ENCODE results near the gene HNRNPA2B1.

HNRNPA2B1 gene

DNA sequence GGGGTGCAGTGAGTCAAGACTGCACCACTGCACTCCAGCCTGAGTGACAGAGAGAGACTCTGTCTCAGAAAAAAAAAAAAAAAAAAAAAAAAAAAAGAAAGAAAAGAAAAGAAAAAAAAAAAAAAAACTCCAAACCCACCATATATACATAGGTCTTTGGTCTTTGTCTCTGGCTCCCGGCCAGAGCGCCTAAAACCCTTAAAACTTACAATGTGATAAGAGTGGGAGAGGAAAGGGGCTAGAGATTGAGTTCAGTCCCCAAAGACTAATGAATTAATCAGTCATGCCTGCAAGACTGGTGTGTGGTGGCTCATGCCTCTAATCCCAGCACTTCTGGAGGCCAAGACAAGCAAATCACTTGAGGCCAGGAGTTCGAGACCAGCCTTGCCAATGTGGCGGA is 55.3 kb downstream of the HNRNPA2B1 start:
- Histone ChIP-seq H3K4me1 (ENCODE audit: control insufficient read depth, low read depth, low read length) (no peaks in the 10 kb centered on the region), H3K27me3 (ENCODE audit: insufficient read depth, low read length, poor library complexity) (no peaks in the 10 kb centered on the region), H3K4ac (ENCODE audit: low read depth, low read length) (no peak overlapping the region), H3K79me1 (ENCODE audit: low read length) (no peaks in the 10 kb centered on the region), H2BK120ac (ENCODE audit: low read depth, low read length) (no peak overlapping the region), H3K23ac (ENCODE audit: low read length) (no peak overlapping the region), H3K79me2 (ENCODE audit: control insufficient read depth, insufficient read depth, low read length) (no peaks in the 10 kb centered on the region), H4K8ac (ENCODE audit: low read depth, low read length) (no peak overlapping the region), H3K56ac (ENCODE audit: low read length) (no peak overlapping the region), H3K4me3 (ENCODE audit: low read length) (no peak overlapping the region), H2BK5ac (ENCODE audit: low read length) (no peak overlapping the region), H2AK5ac (ENCODE audit: low read length) (no peak overlapping the region), H3K9ac (ENCODE audit: low read length) (no peak overlapping the region), H3K18ac (ENCODE audit: low read length) (no peak overlapping the region), H3K36me3 (ENCODE audit: control insufficient read depth, insufficient read depth, low read length) (no peaks in the 10 kb centered on the region), H3K27ac (ENCODE audit: low read depth, low read length) (no peak overlapping the region), H4K5ac (ENCODE audit: low read length) (no peak overlapping the region), H2BK15ac (replicated peaks; ENCODE audit: low read depth) (no peak overlapping the region), H3K4me2 (ENCODE audit: low read length) (no peak overlapping the region)
- no peak for DNase-seq
- WGBS (ENCODE audit: extremely low coverage, insufficient coverage, low lambda C conversion rate) = no CpG with 5 or more reads among the region's 4 CpGs

GRCh38 chr7:26144184-26145080 is 56.1 kb downstream of the HNRNPA2B1 start:
- H2BK15ac ChIP-seq (replicated peaks; ENCODE audit: low read depth) = no peak overlapping the region
- no CpG with 5 or more reads among the region's 13 CpGs for WGBS (ENCODE audit: extremely low coverage, insufficient coverage, low lambda C conversion rate)
- H2BK120ac ChIP-seq (ENCODE audit: low read depth, low read length) = no peak overlapping the region
- no peak overlapping the region for H3K4ac ChIP-seq (ENCODE audit: low read depth, low read length)
- H3K27me3 ChIP-seq (ENCODE audit: insufficient read depth, low read length, poor library complexity) = no peaks in the 10 kb centered on the region
- no peak overlapping the region for H4K8ac ChIP-seq (ENCODE audit: low read depth, low read length)
- H3K23ac ChIP-seq (ENCODE audit: low read length) = no peak overlapping the region
- no peak overlapping the region for H3K18ac ChIP-seq (ENCODE audit: low read length)
- H3K79me1 ChIP-seq (ENCODE audit: low read length) = no peaks in the 10 kb centered on the region
- H3K4me3 ChIP-seq (ENCODE audit: low read length) = no peak overlapping the region
- DNase-seq = no peak
- H3K27ac ChIP-seq (ENCODE audit: low read depth, low read length) = no peak overlapping the region
- H2BK5ac ChIP-seq (ENCODE audit: low read length) = no peak overlapping the region
- H3K4me1 ChIP-seq (ENCODE audit: control insufficient read depth, low read depth, low read length) = no peaks in the 10 kb centered on the region
- no peak overlapping the region for H4K5ac ChIP-seq (ENCODE audit: low read length)
- H3K79me2 ChIP-seq (ENCODE audit: control insufficient read depth, insufficient read depth, low read length) = no peaks in the 10 kb centered on the region
- no peak overlapping the region for H2AK5ac ChIP-seq (ENCODE audit: low read length)
- no peak overlapping the region for H3K4me2 ChIP-seq (ENCODE audit: low read length)
- H3K9ac ChIP-seq (ENCODE audit: low read length) = no peak overlapping the region
- H3K36me3 ChIP-seq (ENCODE audit: control insufficient read depth, insufficient read depth, low read length) = no peaks in the 10 kb centered on the region
- H3K56ac ChIP-seq (ENCODE audit: low read length) = no peak overlapping the region

DNA sequence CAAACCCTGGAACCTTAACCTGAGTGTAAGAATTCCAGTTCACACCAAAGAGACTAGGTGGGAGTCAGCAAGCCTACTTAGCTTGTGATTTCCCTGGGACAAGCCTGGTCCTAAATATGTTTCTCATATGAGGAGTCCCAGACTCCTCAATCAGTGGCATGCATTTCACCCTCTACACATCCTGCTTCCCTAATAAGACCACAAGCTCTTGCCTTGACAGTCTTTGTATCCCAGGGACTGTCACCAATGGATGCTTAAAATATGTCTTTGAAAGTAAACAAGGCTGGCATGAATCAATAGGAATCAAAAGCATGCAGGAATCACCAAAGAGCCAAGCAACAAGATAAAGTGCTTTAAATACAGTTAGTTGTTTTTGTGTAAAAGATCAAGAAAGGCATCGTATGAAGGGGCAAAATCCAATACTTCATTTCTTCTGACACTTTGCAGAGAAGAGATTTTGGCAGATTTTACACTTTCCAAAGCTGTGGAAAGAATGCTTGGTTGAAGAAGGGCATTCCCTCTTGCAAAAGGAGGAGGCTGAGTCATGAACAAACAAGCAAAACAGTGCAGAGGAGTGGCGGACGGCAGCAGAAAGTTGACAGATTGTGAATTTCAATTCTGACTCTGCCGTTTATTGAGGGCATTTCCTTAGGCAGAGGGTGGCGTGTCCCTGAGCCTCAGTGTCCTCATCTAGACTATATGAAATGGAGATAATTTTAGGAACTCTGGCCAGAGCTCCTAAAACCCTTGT is 57.1 kb downstream of the HNRNPA2B1 start:
- H2BK15ac ChIP-seq (replicated peaks; ENCODE audit: low read depth) = no peak overlapping the region
- no peak overlapping the region for H3K4me2 ChIP-seq (ENCODE audit: low read length)
- no peak overlapping the region for H2BK120ac ChIP-seq (ENCODE audit: low read depth, low read length)
- no peak overlapping the region for H3K4ac ChIP-seq (ENCODE audit: low read depth, low read length)
- H3K27ac ChIP-seq (ENCODE audit: low read depth, low read length) = no peak overlapping the region
- H3K79me1 ChIP-seq (ENCODE audit: low read length) = no peaks in the 10 kb centered on the region
- H3K4me1 ChIP-seq (ENCODE audit: control insufficient read depth, low read depth, low read length) = no peaks in the 10 kb centered on the region
- no peak overlapping the region for H3K9ac ChIP-seq (ENCODE audit: low read length)
- WGBS (ENCODE audit: extremely low coverage, insufficient coverage, low lambda C conversion rate) = no CpG with 5 or more reads among the region's 5 CpGs
- no peaks in the 10 kb centered on the region for H3K79me2 ChIP-seq (ENCODE audit: control insufficient read depth, insufficient read depth, low read length)
- H3K56ac ChIP-seq (ENCODE audit: low read length) = no peak overlapping the region
- H3K27me3 ChIP-seq (ENCODE audit: insufficient read depth, low read length, poor library complexity) = no peaks in the 10 kb centered on the region
- no peak overlapping the region for H3K23ac ChIP-seq (ENCODE audit: low read length)
- H2AK5ac ChIP-seq (ENCODE audit: low read length) = no peak overlapping the region
- no peaks in the 10 kb centered on the region for H3K36me3 ChIP-seq (ENCODE audit: control insufficient read depth, insufficient read depth, low read length)
- no peak overlapping the region for H3K4me3 ChIP-seq (ENCODE audit: low read length)
- H3K18ac ChIP-seq (ENCODE audit: low read length) = no peak overlapping the region
- no peak overlapping the region for H4K5ac ChIP-seq (ENCODE audit: low read length)
- no peak overlapping the region for H2BK5ac ChIP-seq (ENCODE audit: low read length)
- no peak for DNase-seq
- no peak overlapping the region for H4K8ac ChIP-seq (ENCODE audit: low read depth, low read length)

GRCh38 chr7:26141077-26141476 is 59.5 kb downstream of the HNRNPA2B1 start:
- Histone ChIP-seq H2BK5ac (ENCODE audit: low read length) (no peak overlapping the region), H3K4me3 (ENCODE audit: low read length) (no peak overlapping the region), H3K79me1 (ENCODE audit: low read length) (no peaks in the 10 kb centered on the region), H3K56ac (ENCODE audit: low read length) (no peak overlapping the region), H3K4me2 (ENCODE audit: low read length) (no peak overlapping the region), H3K27ac (ENCODE audit: low read depth, low read length) (no peak overlapping the region), H3K4ac (ENCODE audit: low read depth, low read length) (no peak overlapping the region), H2BK15ac (replicated peaks; ENCODE audit: low read depth) (no peak overlapping the region), H2AK5ac (ENCODE audit: low read length) (no peak overlapping the region), H3K4me1 (ENCODE audit: control insufficient read depth, low read depth, low read length) (no peaks in the 10 kb centered on the region), H4K5ac (ENCODE audit: low read length) (no peak overlapping the region), H3K79me2 (ENCODE audit: control insufficient read depth, insufficient read depth, low read length) (no peaks in the 10 kb centered on the region), H4K8ac (ENCODE audit: low read depth, low read length) (no peak overlapping the region), H3K18ac (ENCODE audit: low read length) (no peak overlapping the region), H3K36me3 (ENCODE audit: control insufficient read depth, insufficient read depth, low read length) (no peaks in the 10 kb centered on the region), H3K9ac (ENCODE audit: low read length) (no peak overlapping the region), H2BK120ac (ENCODE audit: low read depth, low read length) (no peak overlapping the region), H3K27me3 (ENCODE audit: insufficient read depth, low read length, poor library complexity) (no peaks in the 10 kb centered on the region), H3K23ac (ENCODE audit: low read length) (no peak overlapping the region)
- no peak for DNase-seq
- WGBS (ENCODE audit: extremely low coverage, insufficient coverage, low lambda C conversion rate) = no CpG with 5 or more reads among the region's 2 CpGs

DNA sequence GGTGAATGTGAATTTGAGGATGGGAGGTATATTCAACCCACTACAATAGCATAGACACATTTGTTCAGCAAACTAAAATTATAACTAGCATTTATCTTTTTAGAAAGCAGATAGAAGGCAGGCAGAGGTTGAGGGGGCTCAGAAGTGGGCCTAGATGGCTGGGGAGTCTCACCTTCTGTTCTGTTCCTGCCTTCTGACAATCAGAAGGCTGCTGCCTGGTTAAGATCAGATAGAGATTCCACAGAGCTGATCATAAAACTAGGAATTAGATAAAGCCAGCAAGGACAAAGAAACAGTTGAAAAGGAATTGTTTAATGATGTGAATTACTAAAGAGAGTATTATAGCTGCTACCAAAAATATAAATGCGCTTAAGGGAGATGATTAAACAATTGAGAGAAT is 60.2 kb downstream of the HNRNPA2B1 start:
- Histone ChIP-seq H3K79me1 (ENCODE audit: low read length) (no peaks in the 10 kb centered on the region), H3K4me3 (ENCODE audit: low read length) (no peak overlapping the region), H3K4ac (ENCODE audit: low read depth, low read length) (no peak overlapping the region), H3K27ac (ENCODE audit: low read depth, low read length) (no peak overlapping the region), H3K23ac (ENCODE audit: low read length) (no peak overlapping the region), H2BK15ac (replicated peaks; ENCODE audit: low read depth) (no peak overlapping the region), H2AK5ac (ENCODE audit: low read length) (no peak overlapping the region), H4K8ac (ENCODE audit: low read depth, low read length) (no peak overlapping the region), H3K27me3 (ENCODE audit: insufficient read depth, low read length, poor library complexity) (no peaks in the 10 kb centered on the region), H3K9ac (ENCODE audit: low read length) (no peak overlapping the region), H3K18ac (ENCODE audit: low read length) (no peak overlapping the region), H3K36me3 (ENCODE audit: control insufficient read depth, insufficient read depth, low read length) (no peaks in the 10 kb centered on the region), H3K4me1 (ENCODE audit: control insufficient read depth, low read depth, low read length) (no peaks in the 10 kb centered on the region), H3K56ac (ENCODE audit: low read length) (no peak overlapping the region), H4K5ac (ENCODE audit: low read length) (no peak overlapping the region), H3K4me2 (ENCODE audit: low read length) (no peak overlapping the region), H2BK120ac (ENCODE audit: low read depth, low read length) (no peak overlapping the region), H3K79me2 (ENCODE audit: control insufficient read depth, insufficient read depth, low read length) (no peaks in the 10 kb centered on the region), H2BK5ac (ENCODE audit: low read length) (no peak overlapping the region)
- no CpG with 5 or more reads among the region's 1 CpG for WGBS (ENCODE audit: extremely low coverage, insufficient coverage, low lambda C conversion rate)
- no peak for DNase-seq
